AG09319 (cell line): ENCODE data around the gene TIMM8A.
"Not testable (repeated sequence)": the region's sequence is repeated elsewhere in the genome, so short reads cannot be mapped to it uniquely, and the experiment has no call there.

ENCODE experiments used
- DNase-seq: peaks from one replicate; pipeline ENCODE4 v3.0.0-alpha.2; 2010; ENCODE audit warnings: low read depth; ENCODE audit errors: extremely low read depth
- CTCF ChIP-seq: IDR thresholded peaks from 2 replicates; pipeline ENCODE4 v1.5.1; 2011; ENCODE audit warnings: low read depth, mild to moderate bottlenecking, inconsistent platforms, low read length, moderate library complexity

The TIMM8A gene

GRCh38 chrX:101360390-101360789 is 11.8 kb upstream of the TIMM8A start:
- TF ChIP-seq CTCF: no peak
- DNase-seq: no peak

- TF ChIP-seq CTCF: no peak
- DNase-seq: no peak
These were observed 11.4 kb upstream of the TIMM8A start for GRCh38 chrX:101359966-101360365.

- peak; percentile 22 for TF ChIP-seq CTCF
- no peak for DNase-seq
These were observed 8.7 kb upstream of the TIMM8A start for GRCh38 chrX:101357166-101357795.

- DNase-seq: no peak
- no peak for TF ChIP-seq CTCF
These were observed 636 bp upstream of the TIMM8A start for GRCh38 chrX:101349193-101349562.

GRCh38 chrX:101347859-101348451 is 587 bp downstream of the TIMM8A start:
- no peak for DNase-seq
- no peak for TF ChIP-seq CTCF

GRCh38 chrX:101337776-101338271 is 10.7 kb downstream of the TIMM8A start:
- no peak for DNase-seq

GRCh38 chrX:101334310-101334709 is 14.2 kb downstream of the TIMM8A start:
- DNase-seq: not testable (repeated sequence)

More at GRCh38 chrX:101337776-101338271, 10.7 kb downstream of the TIMM8A start:
- no peak for TF ChIP-seq CTCF

GRCh38 chrX:101326600-101326999 is 21.9 kb downstream of the TIMM8A start:
- not testable (repeated sequence) for DNase-seq
